IPS-15b (cell line): Measurements from ENCODE around the gene ZNF22.

ENCODE experiments used
- H3K27me3 ChIP-seq: one replicate; pipeline ENCODE4 v1.6.1; 2013; ENCODE audit warnings: low read length; ENCODE audit not compliant: control insufficient read depth, insufficient read depth
- H3K36me3 ChIP-seq: one replicate; pipeline ENCODE4 v1.6.1; 2013; ENCODE audit warnings: low read length; ENCODE audit not compliant: control insufficient read depth, insufficient read depth
- H3K4me1 ChIP-seq: one replicate; pipeline ENCODE4 v1.6.1; 2013; ENCODE audit warnings: mild to moderate bottlenecking, low read length; ENCODE audit not compliant: control insufficient read depth, insufficient read depth
- H3K4me3 ChIP-seq: one replicate; pipeline ENCODE4 v1.5.1; 2013; ENCODE audit warnings: low read depth, low read length
- H3K9ac ChIP-seq: one replicate; pipeline ENCODE4 v1.6.1; 2013; ENCODE audit warnings: low read depth, mild to moderate bottlenecking, low read length
- H3K9me3 ChIP-seq: one replicate; pipeline ENCODE4 v1.6.1; 2013; ENCODE audit warnings: mild to moderate bottlenecking, low read length; ENCODE audit not compliant: control insufficient read depth, insufficient read depth

Gene ZNF22

GRCh38 chr10:44959247-44960087 is 41.3 kb upstream of the ZNF22 start, which contains the start of gene RASSF4:
Gene RASSF4 (plus strand): TSS chr10:44959802. CDS start chr10:44970203, 10,401 bp downstream.
- H3K9me3 ChIP-seq, result no peaks in the 10 kb centered on the region
- no peaks in the 10 kb centered on the region for H3K36me3 ChIP-seq
- H3K4me1 ChIP-seq, result peaks cover 19% of the 10 kb centered on the region
- peaks cover 9% of the 10 kb centered on the region for H3K27me3 ChIP-seq
- H3K9ac ChIP-seq, result peak within 1 kb of the TSS; percentile 93
- peak within 1 kb of the TSS; percentile 87 for H3K4me3 ChIP-seq

- H3K4me3 ChIP-seq, result peak overlapping the region; percentile 87
- H3K36me3 ChIP-seq, result no peaks in the 10 kb centered on the region
- H3K9me3 ChIP-seq, result no peaks in the 10 kb centered on the region
- no peak overlapping the region for H3K9ac ChIP-seq
- peaks cover 9% of the 10 kb centered on the region for H3K27me3 ChIP-seq
- peaks cover 25% of the 10 kb centered on the region for H3K4me1 ChIP-seq
These were observed 40.6 kb upstream of the ZNF22 start for GRCh38 chr10:44960088-44960460.

GRCh38 chr10:44960482-44961229 is 40.1 kb upstream of the ZNF22 start:
- H3K9me3 ChIP-seq, result no peaks in the 10 kb centered on the region
- H3K4me1 ChIP-seq, result peaks cover 31% of the 10 kb centered on the region
- peak overlapping the region; percentile 87 for H3K4me3 ChIP-seq
- H3K36me3 ChIP-seq, result no peaks in the 10 kb centered on the region
- H3K9ac ChIP-seq, result no peak overlapping the region
- H3K27me3 ChIP-seq, result peaks cover 9% of the 10 kb centered on the region

- no peak overlapping the region for H3K4me3 ChIP-seq
These were observed 39.5 kb upstream of the ZNF22 start for GRCh38 chr10:44961230-44961571.

GRCh38 chr10:44961931-44962750 is 38.6 kb upstream of the ZNF22 start:
- H3K9me3 ChIP-seq, result no peaks in the 10 kb centered on the region
- H3K4me1 ChIP-seq, result peaks cover 31% of the 10 kb centered on the region
- H3K27me3 ChIP-seq, result peaks cover 9% of the 10 kb centered on the region
- no peak overlapping the region for H3K9ac ChIP-seq
- H3K36me3 ChIP-seq, result no peaks in the 10 kb centered on the region
- no peak overlapping the region for H3K4me3 ChIP-seq

More at GRCh38 chr10:44961230-44961571, 39.5 kb upstream of the ZNF22 start:
- Histone ChIP-seq H3K27me3 (peaks cover 9% of the 10 kb centered on the region), H3K9ac (no peak overlapping the region), H3K9me3 (no peaks in the 10 kb centered on the region), H3K36me3 (no peaks in the 10 kb centered on the region), H3K4me1 (peaks cover 31% of the 10 kb centered on the region)

- H3K36me3 ChIP-seq, result no peaks in the 10 kb centered on the region
- H3K4me1 ChIP-seq, result peaks cover 31% of the 10 kb centered on the region
- H3K9ac ChIP-seq, result no peak overlapping the region
- no peaks in the 10 kb centered on the region for H3K9me3 ChIP-seq
- no peak overlapping the region for H3K4me3 ChIP-seq
- H3K27me3 ChIP-seq, result peaks cover 9% of the 10 kb centered on the region
These were observed 37.6 kb upstream of the ZNF22 start for GRCh38 chr10:44962870-44963738.

GRCh38 chr10:44963772-44964633 is 36.7 kb upstream of the ZNF22 start:
- Histone ChIP-seq H3K27me3 (peaks cover 9% of the 10 kb centered on the region), H3K9me3 (no peaks in the 10 kb centered on the region), H3K36me3 (no peaks in the 10 kb centered on the region), H3K4me3 (no peak overlapping the region), H3K4me1 (peaks cover 27% of the 10 kb centered on the region), H3K9ac (peak overlapping the region; percentile 37)

- Histone ChIP-seq H3K4me3 (no peak overlapping the region), H3K4me1 (peaks cover 25% of the 10 kb centered on the region), H3K9ac (no peak overlapping the region)
These were observed 35.6 kb upstream of the ZNF22 start for GRCh38 chr10:44965104-44965503.

GRCh38 chr10:44965651-44966097 is 35.0 kb upstream of the ZNF22 start:
- no peaks in the 10 kb centered on the region for H3K9me3 ChIP-seq
- peaks cover 1% of the 10 kb centered on the region for H3K27me3 ChIP-seq
- no peaks in the 10 kb centered on the region for H3K36me3 ChIP-seq
- no peak overlapping the region for H3K9ac ChIP-seq
- H3K4me1 ChIP-seq, result peaks cover 24% of the 10 kb centered on the region
- no peak overlapping the region for H3K4me3 ChIP-seq

More at GRCh38 chr10:44965104-44965503, 35.6 kb upstream of the ZNF22 start:
- H3K36me3 ChIP-seq, result no peaks in the 10 kb centered on the region
- H3K9me3 ChIP-seq, result no peaks in the 10 kb centered on the region
- H3K27me3 ChIP-seq, result peaks cover 7% of the 10 kb centered on the region

- H3K36me3 ChIP-seq, result no peaks in the 10 kb centered on the region
- no peaks in the 10 kb centered on the region for H3K27me3 ChIP-seq
- H3K4me1 ChIP-seq, result peaks cover 24% of the 10 kb centered on the region
- no peak overlapping the region for H3K9ac ChIP-seq
- H3K4me3 ChIP-seq, result no peak overlapping the region
- no peaks in the 10 kb centered on the region for H3K9me3 ChIP-seq
These were observed 34.5 kb upstream of the ZNF22 start for GRCh38 chr10:44966129-44966815.
